ENCODE results near the gene TFPI2.

Gene TFPI2

GRCh38 chr7:93883078-93883916 is 7.3 kb downstream of the TFPI2 start:
- no peak overlapping the region for H3K4me3 ChIP-seq (ENCODE audit: low read depth, low read length)
- TF ChIP-seq, protein P1, sequence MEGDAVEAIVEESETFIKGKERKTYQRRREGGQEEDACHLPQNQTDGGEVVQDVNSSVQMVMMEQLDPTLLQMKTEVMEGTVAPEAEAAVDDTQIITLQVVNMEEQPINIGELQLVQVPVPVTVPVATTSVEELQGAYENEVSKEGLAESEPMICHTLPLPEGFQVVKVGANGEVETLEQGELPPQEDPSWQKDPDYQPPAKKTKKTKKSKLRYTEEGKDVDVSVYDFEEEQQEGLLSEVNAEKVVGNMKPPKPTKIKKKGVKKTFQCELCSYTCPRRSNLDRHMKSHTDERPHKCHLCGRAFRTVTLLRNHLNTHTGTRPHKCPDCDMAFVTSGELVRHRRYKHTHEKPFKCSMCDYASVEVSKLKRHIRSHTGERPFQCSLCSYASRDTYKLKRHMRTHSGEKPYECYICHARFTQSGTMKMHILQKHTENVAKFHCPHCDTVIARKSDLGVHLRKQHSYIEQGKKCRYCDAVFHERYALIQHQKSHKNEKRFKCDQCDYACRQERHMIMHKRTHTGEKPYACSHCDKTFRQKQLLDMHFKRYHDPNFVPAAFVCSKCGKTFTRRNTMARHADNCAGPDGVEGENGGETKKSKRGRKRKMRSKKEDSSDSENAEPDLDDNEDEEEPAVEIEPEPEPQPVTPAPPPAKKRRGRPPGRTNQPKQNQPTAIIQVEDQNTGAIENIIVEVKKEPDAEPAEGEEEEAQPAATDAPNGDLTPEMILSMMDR (IDR thresholded peaks at IDR 0.05; ENCODE audit: borderline replicate concordance, insufficient read depth, low read depth, low read length): no peak

DNA sequence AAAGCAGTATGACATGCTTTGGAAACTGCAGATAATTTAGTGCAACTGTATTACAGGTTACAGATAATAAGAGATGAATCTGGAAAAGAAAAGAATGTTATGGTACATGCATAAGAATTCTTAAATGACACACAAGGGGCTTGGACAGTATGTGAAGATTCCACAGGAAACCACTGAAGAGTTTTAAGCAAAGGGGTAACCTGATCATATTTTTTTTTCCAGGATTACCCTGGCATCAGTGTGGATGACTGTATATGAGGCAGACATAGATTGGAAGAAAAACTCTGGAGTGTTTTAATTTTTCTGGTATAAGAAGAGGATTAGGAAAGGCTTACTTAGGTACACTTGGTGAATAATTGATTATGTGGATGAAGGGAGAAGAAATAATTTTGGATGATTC is 8.1 kb downstream of the TFPI2 start:
- TF ChIP-seq, protein P1 (IDR thresholded peaks at IDR 0.05; ENCODE audit: borderline replicate concordance, insufficient read depth, low read depth, low read length): no peak
- H3K4me3 ChIP-seq (ENCODE audit: low read depth, low read length): no peak overlapping the region

DNA sequence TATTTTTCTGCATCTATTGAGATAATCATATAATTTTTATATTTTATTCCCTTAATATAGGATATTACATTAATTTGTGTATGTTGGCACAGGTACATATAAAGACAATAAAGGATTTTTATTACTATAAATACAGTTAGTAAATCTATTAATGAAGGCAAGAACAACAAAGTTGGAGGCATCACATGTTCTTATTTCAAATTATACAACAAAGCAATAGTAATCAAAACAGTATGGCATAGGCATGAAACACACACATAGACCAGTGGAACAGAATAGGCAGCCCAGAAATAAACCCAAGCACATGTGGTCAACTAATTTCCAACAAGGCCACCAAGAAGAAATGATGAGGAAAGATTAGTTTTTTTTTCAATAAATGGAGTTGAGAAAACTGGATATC is 11.2 kb downstream of the TFPI2 start:
- no peak overlapping the region for H3K4me3 ChIP-seq (ENCODE audit: low read depth, low read length)

GRCh38 chr7:93877742-93878141 is 12.8 kb downstream of the TFPI2 start:
- TF ChIP-seq, protein P1 (IDR thresholded peaks at IDR 0.05; ENCODE audit: borderline replicate concordance, insufficient read depth, low read depth, low read length): no peak
- no peak overlapping the region for H3K4me3 ChIP-seq (ENCODE audit: low read depth, low read length)

More for the DNA sequence above, 11.2 kb downstream of the TFPI2 start:
- TF ChIP-seq, protein P1 (IDR thresholded peaks at IDR 0.05; ENCODE audit: borderline replicate concordance, insufficient read depth, low read depth, low read length): no peak

DNA sequence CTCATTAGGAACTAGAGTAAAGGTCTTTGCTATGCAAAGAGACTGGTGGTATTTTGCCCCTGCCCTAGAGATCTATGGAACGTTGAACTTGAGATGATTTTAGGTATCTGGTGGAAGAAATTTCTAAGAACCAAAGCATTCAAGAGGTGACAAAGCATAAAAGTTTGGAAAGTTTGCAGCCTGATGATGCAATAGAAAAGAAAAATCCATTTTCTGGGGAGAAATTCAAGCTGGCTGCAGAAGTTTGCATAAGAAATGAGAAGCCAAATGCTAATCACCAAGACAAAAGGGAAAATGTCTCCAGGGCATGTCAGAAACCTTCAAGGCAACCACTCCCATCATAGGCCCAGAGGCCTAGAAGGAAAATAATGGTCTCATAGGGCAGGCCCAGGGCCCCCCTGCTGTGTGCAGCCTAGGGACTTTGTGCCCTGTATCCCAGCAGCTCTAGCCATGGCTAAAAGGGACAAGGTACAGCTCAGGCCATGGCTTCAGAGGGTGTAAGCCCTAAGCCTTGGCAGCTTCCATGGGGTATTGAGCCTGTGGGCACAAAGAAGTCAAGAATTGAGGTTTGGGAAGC is 16.5 kb downstream of the TFPI2 start:
- TF ChIP-seq, protein P1 (IDR thresholded peaks at IDR 0.05; ENCODE audit: borderline replicate concordance, insufficient read depth, low read depth, low read length): no peak
- H3K4me3 ChIP-seq (ENCODE audit: low read depth, low read length): no peak overlapping the region

DNA sequence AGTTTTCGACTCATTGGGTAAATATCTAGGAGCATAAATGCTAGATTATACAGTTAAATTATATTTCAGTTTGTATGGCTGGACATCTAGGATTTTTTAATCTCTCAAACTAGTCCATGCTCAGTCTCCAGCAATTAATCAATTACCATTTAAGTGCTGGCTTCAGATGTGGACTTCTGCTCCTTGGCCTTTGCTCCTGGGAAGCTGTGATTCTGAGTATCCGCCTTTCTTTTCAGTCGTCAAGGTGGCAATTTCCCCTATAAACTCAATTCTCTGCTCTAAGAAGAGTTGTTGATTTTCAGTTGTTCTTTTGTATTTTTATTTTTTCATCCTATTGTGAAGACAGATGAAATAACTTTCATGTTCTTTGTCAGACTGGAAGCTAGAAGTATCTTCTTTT is 23.7 kb downstream of the TFPI2 start:
- TF ChIP-seq, protein P1 (IDR thresholded peaks at IDR 0.05; ENCODE audit: borderline replicate concordance, insufficient read depth, low read depth, low read length): no peak
- no peak overlapping the region for H3K4me3 ChIP-seq (ENCODE audit: low read depth, low read length)

DNA sequence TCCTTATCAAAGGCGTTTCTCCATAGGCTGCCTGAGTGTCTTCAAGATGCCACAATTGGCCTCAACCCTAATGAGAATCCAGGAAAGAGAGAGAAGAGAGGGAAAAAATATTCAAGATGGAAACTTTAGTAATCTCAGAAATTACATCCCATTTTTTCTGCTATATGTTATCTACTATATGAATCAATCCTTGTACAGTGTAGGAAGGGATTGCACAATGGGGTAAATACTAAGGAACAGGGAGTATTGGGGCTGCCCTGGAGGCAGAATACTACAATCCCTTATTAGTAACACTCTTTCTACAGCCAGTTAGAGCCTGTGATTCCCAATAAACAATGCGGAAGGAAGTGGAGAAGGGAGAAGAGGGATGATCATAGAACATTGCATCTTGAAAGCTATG is 27.9 kb downstream of the TFPI2 start:
- no peak overlapping the region for H3K4me3 ChIP-seq (ENCODE audit: low read depth, low read length)
- TF ChIP-seq, protein P1 (IDR thresholded peaks at IDR 0.05; ENCODE audit: borderline replicate concordance, insufficient read depth, low read depth, low read length): no peak

Measured in GM12875 (cell line).